ENCODE data around the gene KRT79. TPM values are rescaled to one million over a fixed set of nuclear protein-coding genes. Genes with fewer than 3 reads are reported as not detected.

KRT79 gene
- total and polyA plus RNA-seq, 8 donors: 0.15 TPM; not detected in 7

- no peak for DNase-seq
- Histone ChIP-seq H3K36me3 (no peaks in the 10 kb centered on the region), H3K27me3 (peaks cover 0 to 10% (median 0%) of the 10 kb centered on the region in 3 donors), H3K27ac (no peak overlapping the region), H3K9me3 (no peaks in the 10 kb centered on the region), H3K4me3 (no peak overlapping the region), H3K4me1 (peaks cover 0 to 4% (median 2%) of the 10 kb centered on the region in 4 donors)
- WGBS, 5 donors: 77 to 88% (median 81%) methylated on average over 7 of the region's 7 CpGs
- no peak for TF ChIP-seq EP300 (IDR thresholded peaks at IDR 0.05)
- TF ChIP-seq POLR2AphosphoS5 (IDR thresholded peaks at IDR 0.05): no peak
- TF ChIP-seq CTCF (IDR thresholded peaks at IDR 0.05): no peak
- no peak for TF ChIP-seq POLR2A (IDR thresholded peaks at IDR 0.05)
- intact Hi-C loops (cut with DNase I; ENCODE audit: low total_unique reads): no loop called here
These were observed 24.9 kb downstream of the KRT79 start for GRCh38 chr12:52809166-52809565.

- Histone ChIP-seq H3K9me3 (no peaks in the 10 kb centered on the region), H3K27ac (no peak overlapping the region), H3K27me3 (peaks cover 0 to 10% (median 0%) of the 10 kb centered on the region in 3 donors), H3K4me1 (no peaks in the 10 kb centered on the region), H3K4me3 (no peak overlapping the region), H3K36me3 (no peaks in the 10 kb centered on the region)
- DNase-seq: no peak
- intact Hi-C loops (cut with DNase I; ENCODE audit: low total_unique reads): no loop called here
- TF ChIP-seq EP300 (IDR thresholded peaks at IDR 0.05) (no peak), POLR2A (IDR thresholded peaks at IDR 0.05) (no peak), POLR2AphosphoS5 (IDR thresholded peaks at IDR 0.05) (no peak), CTCF (IDR thresholded peaks at IDR 0.05) (no peak)
- WGBS, 5 donors: 90 to 94% (median 92%) methylated on average over 8 of the region's 8 CpGs
These were observed 25.4 kb downstream of the KRT79 start for GRCh38 chr12:52808573-52809160.

GRCh38 chr12:52807544-52808470 lies 26.3 kb downstream of the KRT79 start:
- intact Hi-C loops (cut with DNase I; ENCODE audit: low total_unique reads): no loop called here
- Histone ChIP-seq H3K27me3 (peaks cover 0 to 10% (median 0%) of the 10 kb centered on the region in 3 donors), H3K4me3 (no peak overlapping the region), H3K4me1 (no peaks in the 10 kb centered on the region), H3K27ac (no peak overlapping the region), H3K9me3 (no peaks in the 10 kb centered on the region), H3K36me3 (no peaks in the 10 kb centered on the region)
- no peak for TF ChIP-seq POLR2AphosphoS5 (IDR thresholded peaks at IDR 0.05)
- TF ChIP-seq CTCF (IDR thresholded peaks at IDR 0.05): no peak
- no peak for TF ChIP-seq POLR2A (IDR thresholded peaks at IDR 0.05)
- no peak for TF ChIP-seq EP300 (IDR thresholded peaks at IDR 0.05)
- DNase-seq: no peak
- WGBS, 5 donors: 84 to 92% (median 89%) methylated on average over 11 to 16 of the region's 16 CpGs

GRCh38 chr12:52806821-52807543 lies 27.1 kb downstream of the KRT79 start:
- intact Hi-C loops (cut with DNase I; ENCODE audit: low total_unique reads): no loop called here
- H3K4me3 ChIP-seq: no peak overlapping the region
- 83 to 92% (median 85%) methylated on average over 8 to 11 of the region's 11 CpGs for WGBS, 5 donors
- H3K27ac ChIP-seq: no peak overlapping the region
- no peaks in the 10 kb centered on the region for H3K4me1 ChIP-seq
- no peak for DNase-seq
- no peaks in the 10 kb centered on the region for H3K9me3 ChIP-seq
- H3K36me3 ChIP-seq: no peaks in the 10 kb centered on the region
- peaks cover 0 to 10% (median 0%) of the 10 kb centered on the region in 3 donors for H3K27me3 ChIP-seq
- TF ChIP-seq CTCF (IDR thresholded peaks at IDR 0.05) (no peak), POLR2AphosphoS5 (IDR thresholded peaks at IDR 0.05) (no peak), POLR2A (IDR thresholded peaks at IDR 0.05) (no peak), EP300 (IDR thresholded peaks at IDR 0.05) (no peak)

All from stomach (tissue), 9 donors.